HG03432 (cell line): ENCODE data around the gene KIAA0930.
"Not testable (repeated sequence)": the region's sequence is repeated elsewhere in the genome, so short reads cannot be mapped to it uniquely, and the experiment has no call there.

Experiments
- ATAC-seq: cut with Tn5 transposase; IDR thresholded peaks from one replicate; pipeline ENCODE4 v1.9.1; 2021; ENCODE audit warnings: mild to moderate bottlenecking, moderate library complexity; ENCODE audit not compliant: unreplicated experiment

The KIAA0930 gene

GRCh38 chr22:45202333-45203149, 38.2 kb downstream of the KIAA0930 start:
- ATAC-seq: no peak

GRCh38 chr22:45201678-45202332, 38.9 kb downstream of the KIAA0930 start:
- ATAC-seq: no peak

GRCh38 chr22:45200860-45201511, 39.7 kb downstream of the KIAA0930 start:
- no peak for ATAC-seq

- no peak for ATAC-seq
Measured at GRCh38 chr22:45200230-45200629, 40.5 kb downstream of the KIAA0930 start.

GRCh38 chr22:45199723-45200122, 41.0 kb downstream of the KIAA0930 start:
- no peak for ATAC-seq

- no peak for ATAC-seq
Measured at GRCh38 chr22:45198463-45198795, 42.3 kb downstream of the KIAA0930 start.

GRCh38 chr22:45197606-45198462, 42.9 kb downstream of the KIAA0930 start:
- no peak for ATAC-seq

GRCh38 chr22:45196926-45197605, 43.6 kb downstream of the KIAA0930 start:
- ATAC-seq: no peak

- no peak for ATAC-seq
Measured at GRCh38 chr22:45196308-45196707, 44.4 kb downstream of the KIAA0930 start.

GRCh38 chr22:45195616-45196015, 45.1 kb downstream of the KIAA0930 start:
- no peak for ATAC-seq

GRCh38 chr22:45194686-45195085, 46.0 kb downstream of the KIAA0930 start:
- no peak for ATAC-seq

- ATAC-seq: no peak
Measured at GRCh38 chr22:45192701-45193187, 48.0 kb downstream of the KIAA0930 start.

GRCh38 chr22:45191746-45192145, 48.9 kb downstream of the KIAA0930 start:
- not testable (repeated sequence) for ATAC-seq

- ATAC-seq: no peak
Measured at GRCh38 chr22:45190202-45190872, 50.4 kb downstream of the KIAA0930 start.

- no peak for ATAC-seq
Measured at GRCh38 chr22:45188779-45189178, 51.9 kb downstream of the KIAA0930 start.

- ATAC-seq: no peak
Measured at GRCh38 chr22:45187891-45188290, 52.8 kb downstream of the KIAA0930 start.

- ATAC-seq: no peak
Measured at GRCh38 chr22:45185718-45186514, 54.8 kb downstream of the KIAA0930 start.

GRCh38 chr22:45183974-45184373, 56.7 kb downstream of the KIAA0930 start:
- ATAC-seq: no peak

GRCh38 chr22:45181766-45182165, 58.9 kb downstream of the KIAA0930 start:
- no peak for ATAC-seq
